ENCODE data around the gene CSMD2.
"Not testable (repeated sequence)": the region's sequence is repeated elsewhere in the genome, so short reads cannot be mapped to it uniquely, and the experiment has no call there.

The CSMD2 gene

DNA sequence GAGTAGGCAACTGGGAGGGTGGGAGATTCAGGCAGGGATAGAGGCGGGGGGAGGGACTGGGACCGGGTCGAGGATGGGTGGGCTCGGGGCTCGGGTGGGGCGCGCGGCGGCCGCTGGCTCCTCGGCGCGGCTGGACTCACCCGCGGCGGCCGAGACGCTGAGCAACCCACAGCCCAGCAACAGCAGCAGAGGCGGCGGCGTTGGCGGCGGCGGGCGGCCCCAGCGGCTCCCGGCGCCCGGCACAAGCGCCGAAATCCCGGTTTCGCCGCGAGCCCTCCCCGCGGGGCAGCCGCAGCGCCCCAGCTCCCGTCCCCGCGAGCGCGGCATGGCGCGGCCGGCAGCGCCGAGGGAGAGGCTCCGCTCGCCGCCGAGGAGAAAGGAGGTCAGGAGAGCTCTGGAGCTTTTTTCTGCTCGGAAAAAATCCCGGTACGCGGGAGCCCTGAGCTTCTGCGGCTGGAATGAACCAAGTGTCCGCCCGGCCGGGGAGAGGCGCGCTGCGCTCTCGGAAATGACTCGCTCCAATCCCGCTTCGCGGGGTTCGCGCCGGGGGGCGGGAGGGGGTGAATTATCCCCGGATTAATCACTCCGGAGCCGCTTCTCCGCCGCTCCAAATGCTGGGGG, at the start of gene CSMD2:
Gene CSMD2, minus strand, starts transcription at position 460 of the 621 bp plus-strand sequence. Its CDS starts 133 bp downstream, at position 327.
- no peak for ATAC-seq
- no peak for DNase-seq

DNA sequence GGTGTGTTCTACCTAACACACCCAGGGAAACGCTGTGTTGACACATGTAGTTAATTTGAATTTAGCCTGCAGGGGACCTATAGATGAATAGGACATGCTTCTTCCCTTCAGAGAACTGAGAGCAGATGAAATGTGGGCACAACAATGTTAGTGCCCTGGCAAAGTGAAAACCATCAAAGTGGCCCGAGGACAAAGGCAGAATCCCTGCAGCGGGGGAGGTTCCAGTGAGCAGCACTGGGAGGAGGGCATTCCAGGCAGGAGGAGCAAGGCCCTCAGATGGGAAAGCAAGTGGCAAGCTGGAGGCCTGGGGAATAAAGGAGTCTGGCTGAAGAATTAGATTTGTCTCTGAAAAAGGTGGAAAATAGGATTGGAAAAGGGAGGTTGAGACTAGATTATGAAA, 48.9 kb upstream of the CSMD2 start:
- no peak for ATAC-seq
- no peak for DNase-seq

DNA sequence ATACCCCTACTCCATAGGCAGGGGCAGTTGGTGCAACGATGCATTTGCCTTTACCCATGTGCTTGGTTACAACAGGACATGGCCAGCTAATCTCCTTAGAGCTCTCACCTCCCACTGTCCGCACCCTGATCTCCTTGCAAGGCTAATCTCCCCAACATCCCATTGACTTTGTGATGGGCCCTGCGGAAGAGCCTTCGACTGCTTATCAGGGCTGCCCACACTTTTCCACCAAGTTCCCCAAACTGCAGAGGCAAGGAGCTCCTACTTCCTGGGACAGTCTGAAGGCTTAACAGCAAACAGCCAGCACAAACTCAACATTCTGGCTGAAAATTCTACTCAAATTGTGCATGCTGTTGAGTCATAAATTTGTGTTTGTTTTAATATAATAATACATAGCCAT, 47.6 kb upstream of the CSMD2 start:
- ATAC-seq: no peak

DNA sequence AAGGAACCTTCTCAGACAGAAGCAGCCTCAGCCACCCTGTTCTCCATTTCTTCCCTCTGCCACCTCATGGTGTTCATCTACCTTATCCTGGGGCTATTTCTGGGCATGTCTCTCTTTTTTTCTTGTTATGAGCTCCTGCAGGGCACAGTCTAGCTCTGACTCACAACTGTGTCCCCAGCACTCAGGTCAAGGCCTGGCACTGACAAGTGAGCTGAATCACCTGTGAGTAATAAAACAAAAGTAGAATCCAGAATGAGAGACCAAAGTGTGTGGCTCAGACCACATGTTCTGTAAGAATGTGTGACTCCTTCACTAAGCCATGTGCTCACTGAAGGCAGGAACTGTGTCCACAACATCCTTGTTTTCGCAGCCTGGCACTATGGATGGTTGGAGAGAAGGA, 34.9 kb upstream of the CSMD2 start:
- ATAC-seq (peak; percentile 47), DNase-seq (no peak)

More for the DNA sequence above, 47.6 kb upstream of the CSMD2 start:
- DNase-seq: no peak

DNA sequence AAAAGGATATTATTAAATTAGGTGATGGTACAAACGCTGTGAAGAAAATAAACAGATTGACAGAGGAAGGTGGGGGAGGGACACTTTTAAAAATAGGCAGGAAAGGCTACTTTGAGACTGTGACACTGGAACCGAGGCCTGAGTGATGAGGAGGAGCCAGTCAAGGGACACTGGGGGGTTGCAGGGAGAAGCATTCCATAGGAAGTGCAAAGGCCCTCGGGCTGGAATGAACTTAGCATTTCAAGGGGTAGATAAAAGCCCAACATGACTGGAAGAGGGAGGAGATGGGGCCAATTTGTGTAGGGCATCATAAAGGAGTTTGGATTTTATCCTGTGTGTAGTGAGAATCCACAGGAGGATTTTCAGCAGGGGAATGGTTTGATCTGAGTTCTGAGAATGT, 27.6 kb upstream of the CSMD2 start:
- ATAC-seq (no peak), DNase-seq (no peak)

DNA sequence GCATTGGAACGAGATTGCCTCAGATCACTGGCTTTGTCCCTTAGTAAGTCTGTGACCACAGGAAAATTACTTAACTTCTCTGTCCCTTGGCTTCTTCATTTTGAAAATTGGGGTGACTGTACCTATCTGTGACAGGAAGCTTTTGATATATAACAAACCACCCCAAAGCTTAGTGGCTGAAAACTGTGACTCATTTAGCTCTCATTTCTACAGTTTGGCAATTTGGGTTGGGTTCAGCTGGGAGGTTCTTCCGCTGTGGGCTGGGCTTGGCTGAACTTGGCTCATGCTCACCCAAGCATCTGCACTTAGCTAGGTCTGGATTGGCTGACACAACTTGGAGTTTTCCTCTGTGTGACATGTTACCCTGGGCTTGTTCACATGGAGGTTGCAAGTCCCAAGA, 25.7 kb upstream of the CSMD2 start:
- no peak for ATAC-seq
- DNase-seq: no peak

DNA sequence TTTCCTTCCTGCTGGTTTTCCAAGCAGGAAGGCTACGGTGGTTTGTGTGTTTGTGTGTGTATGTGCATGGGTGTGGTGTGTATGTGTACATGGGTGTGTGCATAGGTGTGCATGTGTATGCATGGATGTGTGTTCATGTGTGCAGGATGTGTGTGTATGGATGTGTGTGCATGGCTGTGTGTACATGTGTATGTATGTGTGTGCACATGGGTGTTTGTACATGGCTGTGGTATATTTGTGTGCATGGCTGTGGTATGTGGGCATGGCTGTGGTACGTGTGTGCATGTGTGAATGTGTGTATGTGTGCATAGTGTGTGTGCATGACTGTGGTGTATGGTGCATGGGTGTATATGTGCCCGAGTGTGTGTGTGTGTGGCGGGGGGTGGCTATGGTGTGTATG, 24.0 kb upstream of the CSMD2 start:
- ATAC-seq (peak; percentile 28), DNase-seq (no peak)

DNA sequence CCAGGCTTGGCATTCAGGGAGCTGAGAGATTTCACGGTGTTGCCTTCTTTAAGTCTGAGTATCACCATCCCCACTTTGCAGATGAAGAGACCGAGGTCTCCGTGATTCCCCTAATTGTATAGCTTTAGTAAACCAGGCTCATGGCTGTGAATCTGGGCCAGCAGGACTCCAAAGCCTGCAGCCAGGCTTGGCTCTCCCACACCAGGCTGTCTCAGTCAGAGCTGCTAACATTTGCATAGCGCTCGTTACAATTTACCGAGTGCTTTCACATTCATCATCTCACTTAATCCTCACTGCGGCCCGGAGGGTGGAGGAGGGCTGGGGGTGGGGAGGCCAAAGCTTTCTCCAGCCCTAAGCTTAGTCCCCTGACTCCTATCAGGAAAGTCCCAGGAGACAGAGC, 23.4 kb upstream of the CSMD2 start:
- no peak for ATAC-seq

DNA sequence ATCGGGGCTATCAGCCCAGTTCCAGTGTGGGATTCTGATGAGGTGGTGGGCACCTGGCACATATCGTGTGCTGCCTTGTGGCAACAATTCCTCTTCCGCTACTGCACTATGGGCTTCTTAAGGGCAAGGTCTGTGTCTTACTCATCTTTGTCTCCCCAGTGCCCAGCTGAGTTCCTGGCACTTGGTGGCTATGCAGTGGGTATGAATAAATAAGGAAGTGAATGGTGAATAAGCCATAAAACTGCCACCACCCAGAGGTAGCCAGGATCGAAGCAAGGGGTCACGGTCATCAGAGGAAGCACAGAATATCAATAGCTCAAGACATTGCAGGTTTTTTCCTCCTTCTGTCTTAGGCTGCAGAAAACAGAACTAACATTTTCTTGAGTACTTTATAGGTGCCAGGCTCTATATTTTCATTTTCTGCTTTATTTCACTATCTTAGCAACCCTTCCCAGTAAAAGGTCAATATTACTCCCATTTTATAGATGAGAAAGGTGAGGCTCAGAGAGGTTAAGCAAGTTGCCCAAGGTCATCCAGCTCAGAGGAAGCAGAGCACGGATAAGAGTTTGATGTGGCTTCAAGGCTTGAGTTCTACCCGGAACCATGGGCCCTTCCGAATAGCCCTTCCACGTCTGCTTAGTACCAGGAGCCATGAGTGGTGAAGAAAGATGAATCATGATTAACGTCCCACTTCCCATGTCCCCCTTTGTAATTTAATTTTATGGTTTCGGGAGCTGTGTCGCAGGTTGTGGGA, 21.9 kb upstream of the CSMD2 start:
- DNase-seq (no peak), ATAC-seq (no peak)

More for the DNA sequence above, 23.4 kb upstream of the CSMD2 start:
- DNase-seq: no peak

DNA sequence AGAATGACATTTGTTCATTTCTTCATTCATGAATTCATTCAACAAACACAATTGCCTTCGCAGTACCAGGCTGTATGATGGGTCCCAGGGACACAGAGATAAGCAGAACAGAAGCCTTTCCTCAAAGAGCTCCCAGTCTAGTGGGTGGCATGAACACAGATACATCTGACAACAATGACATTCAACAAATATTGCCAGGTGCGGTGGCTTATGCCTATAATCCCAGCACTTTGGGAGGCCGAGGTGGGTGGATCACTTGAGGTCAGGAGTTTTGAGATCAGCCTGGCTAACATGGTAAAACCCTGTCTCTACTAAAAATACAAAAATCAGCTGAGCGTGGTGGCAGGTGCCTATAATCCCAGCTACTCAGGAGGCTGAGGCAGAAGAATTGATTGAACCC, 18.4 kb upstream of the CSMD2 start:
- not testable (repeated sequence) for ATAC-seq, DNase-seq

DNA sequence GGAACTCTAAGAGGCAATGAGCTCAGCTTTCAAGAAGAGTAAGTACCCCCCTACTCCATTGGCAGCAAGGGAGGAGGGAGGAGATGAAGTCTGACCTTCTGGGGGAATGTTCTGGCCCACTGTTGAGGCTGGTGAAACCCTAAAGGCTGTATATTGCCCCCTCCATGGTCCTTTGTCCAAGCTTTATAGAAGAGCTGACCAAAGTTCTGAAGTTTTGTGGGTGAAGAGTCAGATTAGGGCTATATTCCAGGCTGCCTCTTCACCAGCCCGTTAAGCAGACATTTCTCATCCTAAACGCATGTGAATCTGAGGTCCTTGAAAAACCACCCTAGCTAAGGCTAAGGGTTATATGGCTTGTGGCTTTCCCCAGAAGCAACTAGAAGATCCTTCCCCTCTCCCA, 13.0 kb upstream of the CSMD2 start:
- DNase-seq: no peak
- no peak for ATAC-seq

DNA sequence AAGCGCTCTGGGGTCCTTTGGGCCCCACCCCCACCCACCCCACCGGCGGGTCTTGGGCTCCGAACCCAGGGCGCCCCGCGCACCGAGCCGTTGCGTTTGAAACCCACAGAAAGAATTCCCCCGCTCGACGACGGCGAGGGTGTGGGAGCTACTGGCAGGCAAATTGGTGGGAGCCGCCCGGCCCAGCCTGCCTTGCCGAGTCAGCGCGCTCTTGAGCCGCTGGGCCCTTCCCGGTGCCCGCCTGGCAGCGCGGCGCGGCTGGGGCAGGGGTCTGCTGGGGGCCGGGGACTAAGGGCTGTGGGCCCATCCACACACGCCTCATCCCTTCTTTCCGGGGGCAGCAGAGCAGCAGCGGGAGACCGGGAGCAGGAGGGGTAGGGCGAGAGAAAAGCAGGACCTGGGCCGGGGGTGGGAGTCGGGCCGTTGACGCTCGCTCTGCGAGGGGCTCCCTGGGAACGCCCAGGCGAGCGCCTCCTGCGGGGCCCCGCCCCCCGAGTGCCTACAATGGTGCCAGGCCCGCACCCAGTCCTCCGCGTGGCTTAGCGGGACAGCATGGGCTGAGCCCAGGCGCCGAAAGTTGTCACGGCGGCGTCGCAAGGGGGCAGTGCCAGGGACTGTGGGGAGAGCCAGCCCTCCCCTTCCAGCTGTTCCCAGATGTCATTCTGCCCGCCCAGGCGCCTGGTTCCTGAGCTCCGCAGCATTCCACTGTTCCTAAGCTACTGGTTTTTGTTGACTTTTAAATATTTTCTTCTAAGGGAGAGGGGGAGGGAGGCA, 12.0 kb upstream of the CSMD2 start, which contains the start of gene C1orf94:
Gene C1orf94, plus strand, starts transcription at position 78 of the 774 bp plus-strand sequence. CDS start 883 bp downstream, outside the sequence.
- DNase-seq: no peak
- ATAC-seq: no peak

DNA sequence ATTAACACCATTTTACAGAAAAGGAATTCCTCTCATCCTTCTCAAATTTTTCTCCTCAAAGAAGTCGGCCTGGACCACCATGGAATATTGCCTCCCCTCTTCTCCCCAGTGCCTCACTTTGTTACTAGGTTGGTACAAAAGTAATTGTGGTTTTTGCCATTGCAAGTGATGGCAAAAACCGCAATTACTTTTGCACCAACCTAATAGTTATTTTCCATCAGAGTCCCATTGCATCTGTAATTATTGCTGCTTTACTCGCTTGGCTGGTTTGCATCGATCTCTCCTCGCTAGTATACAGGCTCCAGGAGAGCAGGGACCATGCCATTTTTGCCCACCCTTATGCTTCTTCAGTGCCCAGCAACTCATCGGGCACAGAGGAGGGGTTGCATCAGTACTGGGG, 10.7 kb upstream of the CSMD2 start:
- ATAC-seq: no peak
- DNase-seq: no peak

DNA sequence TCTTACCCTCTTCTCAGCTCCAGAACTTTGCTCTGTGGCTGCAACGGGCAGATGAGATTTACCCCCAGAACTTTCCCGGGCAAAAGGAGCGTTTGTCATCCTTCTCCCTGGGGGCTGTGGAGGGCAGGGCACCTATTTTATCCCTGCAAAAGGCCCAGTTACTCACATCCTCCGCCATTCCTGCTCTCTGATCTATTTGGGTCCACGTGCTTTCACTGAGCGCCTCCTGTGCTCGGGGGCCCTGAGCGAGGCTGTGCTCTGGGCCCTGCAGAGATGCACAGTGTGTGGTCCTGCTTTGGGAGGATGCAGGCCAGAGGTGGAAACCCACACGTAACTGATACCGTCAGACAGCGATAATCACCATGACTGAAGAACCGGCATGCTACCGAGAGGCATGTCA, 2.4 kb upstream of the CSMD2 start:
- ATAC-seq: no peak
- no peak for DNase-seq

DNA sequence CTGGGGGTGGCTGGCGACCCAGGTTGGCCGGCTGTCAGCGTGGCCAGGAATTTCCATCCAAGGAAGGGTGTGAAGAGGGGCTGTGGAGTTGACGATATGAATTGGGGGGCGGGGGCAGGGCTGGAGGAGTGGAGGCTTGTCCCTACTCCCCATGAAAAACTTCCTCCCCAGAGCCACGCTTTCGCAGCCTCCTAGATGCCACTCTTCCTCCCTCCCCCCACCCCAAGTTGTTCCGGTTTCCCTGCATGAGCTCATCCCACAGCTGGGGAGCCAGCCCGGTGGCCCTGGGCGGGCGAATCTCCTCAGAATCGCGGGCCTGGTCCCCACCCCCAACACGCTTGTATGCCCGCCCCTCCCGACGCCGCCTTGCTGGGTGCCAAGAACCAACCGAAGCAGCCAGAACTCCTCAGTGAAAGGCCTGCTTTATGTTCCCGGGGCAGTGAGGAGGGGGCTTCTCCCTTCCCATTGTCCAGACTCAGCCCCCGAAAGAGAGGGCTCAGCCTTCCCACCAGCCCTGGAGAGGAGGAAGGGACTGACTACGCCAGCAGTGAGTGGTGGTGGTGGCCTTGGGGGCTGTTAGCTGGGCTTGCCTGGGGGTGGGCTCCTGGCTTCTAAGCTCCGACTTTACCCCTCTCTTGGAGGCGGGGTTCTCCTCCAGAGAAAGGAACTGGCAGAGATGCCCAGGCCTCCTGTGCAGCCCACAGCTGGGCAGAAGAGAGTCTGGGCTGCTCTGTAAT, 1.8 kb upstream of the CSMD2 start:
- DNase-seq: no peak
- ATAC-seq: no peak

DNA sequence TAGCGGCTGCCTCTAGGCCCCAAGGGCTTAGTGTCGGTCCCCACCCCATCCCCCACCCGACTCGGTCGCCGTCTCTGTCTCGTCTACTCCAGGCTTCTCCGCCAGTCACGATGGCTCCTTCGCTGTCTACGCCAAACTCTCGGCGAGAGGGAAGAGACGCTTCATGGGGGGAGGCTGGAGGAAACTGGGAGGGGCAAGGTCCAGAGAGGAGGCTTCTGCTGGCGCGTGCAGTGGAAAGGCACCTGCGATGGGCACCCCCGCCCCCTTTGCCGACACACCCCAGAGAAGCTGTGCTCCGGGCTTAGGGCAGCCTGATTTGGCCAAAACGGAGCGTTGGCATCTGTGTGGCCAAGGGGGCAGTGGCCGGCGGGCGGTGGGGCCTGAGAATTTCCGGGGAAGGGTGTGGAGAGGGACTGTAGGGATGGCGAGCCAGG, 1.2 kb upstream of the CSMD2 start:
- DNase-seq (no peak), ATAC-seq (no peak)

DNA sequence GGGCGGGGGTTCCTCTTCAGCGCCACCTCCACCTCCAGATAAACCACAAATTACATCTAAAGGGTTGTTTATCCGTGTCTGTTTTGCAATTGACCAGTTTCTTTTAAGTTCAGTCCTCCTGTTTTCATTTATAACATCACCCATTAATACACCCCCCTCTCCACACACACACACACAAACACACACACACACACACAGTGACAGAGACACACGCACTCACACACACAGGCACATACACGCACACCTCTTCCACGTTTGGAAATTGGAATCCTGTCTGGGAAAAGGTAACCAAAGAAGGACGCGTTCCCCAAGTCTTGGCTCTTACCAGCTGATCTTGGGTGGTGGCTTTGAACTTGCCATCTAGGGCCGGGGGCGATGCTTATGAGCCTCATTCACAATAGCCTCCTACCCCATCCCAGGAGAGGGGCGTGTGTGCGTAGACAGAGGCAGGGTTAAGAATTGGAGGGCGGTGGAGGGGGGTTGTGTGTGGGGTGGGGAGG, 442 bp upstream of the CSMD2 start:
- no peak for DNase-seq
- ATAC-seq: no peak

DNA sequence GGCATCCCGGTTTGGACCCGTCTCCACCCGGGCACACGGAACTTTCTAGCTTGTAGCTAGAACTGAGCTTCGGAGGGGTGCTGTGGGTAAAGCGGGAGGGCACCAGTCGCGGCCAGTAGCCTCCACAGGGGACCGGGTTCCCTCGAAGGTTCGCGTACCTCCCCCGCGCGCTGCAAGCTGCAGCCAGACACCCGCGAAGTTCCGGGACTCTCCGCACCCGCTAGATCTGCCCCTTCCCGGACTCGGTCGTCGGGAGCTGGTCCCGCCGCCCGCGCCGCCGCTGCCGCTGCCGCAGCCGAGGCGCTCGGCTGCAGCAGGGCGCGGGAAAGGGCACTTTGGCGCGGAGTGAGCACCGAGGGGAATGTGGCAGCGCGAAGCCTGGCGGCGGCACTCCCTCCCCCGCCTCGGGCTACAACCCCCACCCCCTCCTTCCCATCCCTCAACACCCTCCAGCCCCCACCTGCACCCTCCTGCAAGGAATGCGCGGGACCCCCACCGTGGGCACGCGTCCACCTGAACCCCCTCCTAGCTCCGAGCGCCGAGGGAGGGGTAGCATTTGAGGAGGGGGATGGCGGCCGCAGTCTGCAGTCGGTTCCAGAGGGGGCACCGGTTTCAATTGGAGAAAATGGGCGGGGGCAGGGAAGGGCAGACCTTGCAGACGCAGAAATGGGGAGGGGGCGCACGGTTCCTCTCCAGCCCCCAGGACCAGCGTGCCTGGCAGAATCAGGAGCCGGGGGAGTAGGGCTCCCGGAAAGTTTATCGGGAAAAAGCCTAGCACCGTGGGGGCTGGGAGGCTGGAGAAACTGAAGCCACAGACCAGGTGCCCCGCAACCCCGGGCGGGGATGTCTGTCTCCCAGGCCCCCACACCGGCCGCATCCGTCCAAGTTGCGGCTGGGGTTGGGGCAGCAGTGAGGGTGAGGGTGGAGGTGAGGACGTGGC, 968 bp downstream of the CSMD2 start:
- ATAC-seq: no peak
- DNase-seq: no peak

DNA sequence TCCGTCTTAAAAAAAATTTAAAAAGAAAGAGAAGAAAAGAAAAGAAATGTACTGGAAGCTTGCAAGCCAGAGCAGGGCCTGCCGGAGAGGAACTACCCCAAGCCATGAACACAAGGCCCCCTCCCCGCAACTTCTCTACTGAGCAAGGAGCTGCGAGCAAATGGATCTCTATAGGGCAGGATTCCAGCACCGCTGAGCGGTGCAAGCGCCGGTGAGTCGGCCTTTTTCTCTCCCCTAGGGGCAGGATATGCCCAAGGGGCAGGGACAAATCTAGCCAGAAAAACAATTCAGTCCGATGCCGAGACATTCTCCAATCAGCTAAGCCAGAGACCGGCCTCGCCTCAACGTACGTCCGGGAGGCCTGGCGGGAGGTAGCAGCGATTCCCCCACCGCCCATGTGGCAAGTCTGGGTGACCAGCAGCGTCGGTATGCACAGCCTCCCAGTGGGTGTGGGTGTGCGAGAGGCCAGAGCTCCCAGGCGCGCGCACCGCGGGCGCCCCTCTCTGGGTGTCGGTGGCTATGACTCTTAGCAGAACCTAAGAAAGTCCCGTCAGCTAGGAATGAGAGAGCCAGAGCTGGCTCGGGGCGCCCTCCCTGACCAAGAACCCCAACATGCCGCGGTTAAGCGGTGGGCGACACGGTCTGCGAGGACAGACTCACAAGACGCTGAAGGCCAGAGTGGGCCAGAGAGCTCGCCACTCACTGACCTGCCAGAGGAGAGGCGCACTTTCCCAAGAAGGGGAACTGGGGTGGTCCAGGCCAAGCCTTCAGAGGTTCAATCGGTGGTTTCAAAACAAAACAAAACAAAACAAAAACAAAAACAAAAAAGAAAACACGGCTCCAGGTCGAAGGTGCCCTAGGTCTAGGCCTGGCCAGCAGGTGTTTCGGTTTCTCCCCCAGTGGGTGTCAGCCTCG, 1.9 kb downstream of the CSMD2 start:
- peak; percentile 75 for ATAC-seq
- peak; percentile 30 for DNase-seq

DNA sequence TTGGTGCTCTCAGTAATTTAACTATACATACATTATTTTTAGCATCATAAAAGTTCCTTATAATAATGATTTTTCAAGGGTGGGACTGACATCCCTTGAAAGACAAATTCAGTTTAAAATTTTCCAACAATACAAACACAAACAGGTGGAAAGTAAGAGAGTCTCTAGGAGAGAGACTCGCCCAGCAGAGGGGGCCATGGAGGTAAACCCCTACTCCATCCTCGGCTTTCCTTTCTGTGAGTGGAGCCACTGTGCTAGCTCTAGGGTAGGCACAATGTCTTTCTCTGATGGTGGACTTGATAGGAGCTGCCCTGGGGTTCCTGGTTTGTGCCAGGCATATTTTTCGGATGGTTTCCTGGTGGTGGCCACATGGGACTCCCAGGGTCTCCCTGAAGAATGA, 8.3 kb downstream of the CSMD2 start:
- no peak for ATAC-seq
- no peak for DNase-seq
